Mesothelial cell of epicardium (in vitro differentiated cells): ENCODE data around the gene COL25A1. TPM values are rescaled to one million over a fixed set of nuclear protein-coding genes. Genes with fewer than 3 reads are reported as not detected.

ENCODE experiments used
- DNase-seq, 2 experiments: peaks; one replicate each; pipeline ENCODE4 v3.0.0; 2021; ENCODE audit warnings: low spot score in 2 of 2; ENCODE audit not compliant: unreplicated experiment in 2 of 2
- H3K27ac Mint-ChIP-seq: 2 replicates; pipeline ENCODE4 v1.8.0; 2021; ENCODE audit warnings: mixed read lengths
- H3K27me3 Mint-ChIP-seq: 2 replicates; pipeline ENCODE4 v1.8.0; 2021; ENCODE audit warnings: low read depth, mixed read lengths
- H3K36me3 Mint-ChIP-seq: 2 replicates; pipeline ENCODE4 v1.8.0; 2021; ENCODE audit warnings: mixed read lengths
- H3K4me1 Mint-ChIP-seq: 2 replicates; pipeline ENCODE4 v1.8.0; 2021; ENCODE audit warnings: mixed read lengths
- H3K4me3 Mint-ChIP-seq: 2 replicates; pipeline ENCODE4 v1.8.0; 2021; ENCODE audit warnings: mild to moderate bottlenecking, moderate library complexity, mixed read lengths
- H3K9me3 Mint-ChIP-seq: 2 replicates; pipeline ENCODE4 v1.8.0; 2021; ENCODE audit warnings: mixed read lengths
- total RNA-seq: library from RNA; stranded (reverse); gene quantifications from 3 replicates; pipeline ENCODE4 v1.2.1, GENCODE V29; 2021
- TF ChIP-seq, protein P1 (sequence below): fragments of 200-600 bp; sonication (generic); IDR thresholded peaks from one replicate; pipeline ENCODE4 v1.5.0; 2021; ENCODE audit warnings: antibody characterized with exemption; ENCODE audit not compliant: unreplicated experiment

Gene COL25A1
- total RNA-seq, 1 donor from 2014 or later, result 56.7 TPM

DNA sequence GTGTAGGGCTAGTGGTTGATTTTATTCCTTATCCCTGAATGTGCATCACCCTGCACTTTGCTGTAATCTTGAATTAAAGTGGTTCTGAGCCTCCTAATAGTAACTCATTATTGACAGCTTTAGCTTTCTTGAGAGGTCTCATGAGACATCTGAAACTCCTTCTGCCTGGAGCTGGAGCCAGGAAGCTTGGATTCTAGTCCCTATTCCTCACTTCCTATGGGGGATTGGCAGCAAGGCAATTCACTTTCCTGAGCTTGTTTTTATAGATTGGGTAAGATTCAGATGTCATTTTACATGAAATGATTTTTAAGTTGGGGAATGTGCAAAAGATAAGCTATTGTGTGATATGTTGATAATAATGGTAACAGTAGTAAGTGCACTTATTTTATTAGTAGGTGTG lies 522.5 kb downstream of the COL25A1 start:
- no peak overlapping the region for H3K27ac Mint-ChIP-seq
- no peaks in the 10 kb centered on the region for H3K4me1 Mint-ChIP-seq
- no peaks in the 10 kb centered on the region for H3K27me3 Mint-ChIP-seq

DNA sequence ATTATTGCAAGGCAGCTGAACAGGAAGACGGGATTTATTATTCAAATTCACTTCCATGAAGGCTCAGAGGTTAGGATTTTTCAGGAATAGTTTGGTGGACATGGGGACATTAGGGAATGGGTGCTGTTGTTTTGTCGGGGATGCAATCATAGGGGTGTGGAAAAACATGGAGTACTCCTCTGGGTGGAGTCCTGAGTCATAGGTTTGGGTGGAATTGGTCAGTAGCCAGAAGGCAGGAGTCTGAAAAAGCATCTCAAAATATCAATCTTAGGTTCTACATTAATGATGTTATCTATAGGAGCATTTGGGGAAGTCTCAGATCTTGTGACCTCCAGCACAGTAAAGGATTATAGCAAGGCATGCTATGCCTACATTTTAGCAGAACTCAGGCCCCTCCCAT lies 525.1 kb downstream of the COL25A1 start:
- Mint-ChIP-seq H3K27ac (no peak overlapping the region), H3K36me3 (no peaks in the 10 kb centered on the region), H3K4me3 (no peak overlapping the region), H3K4me1 (no peaks in the 10 kb centered on the region), H3K9me3 (no peaks in the 10 kb centered on the region), H3K27me3 (no peaks in the 10 kb centered on the region)
- no peak for DNase-seq
- TF ChIP-seq, protein P1, sequence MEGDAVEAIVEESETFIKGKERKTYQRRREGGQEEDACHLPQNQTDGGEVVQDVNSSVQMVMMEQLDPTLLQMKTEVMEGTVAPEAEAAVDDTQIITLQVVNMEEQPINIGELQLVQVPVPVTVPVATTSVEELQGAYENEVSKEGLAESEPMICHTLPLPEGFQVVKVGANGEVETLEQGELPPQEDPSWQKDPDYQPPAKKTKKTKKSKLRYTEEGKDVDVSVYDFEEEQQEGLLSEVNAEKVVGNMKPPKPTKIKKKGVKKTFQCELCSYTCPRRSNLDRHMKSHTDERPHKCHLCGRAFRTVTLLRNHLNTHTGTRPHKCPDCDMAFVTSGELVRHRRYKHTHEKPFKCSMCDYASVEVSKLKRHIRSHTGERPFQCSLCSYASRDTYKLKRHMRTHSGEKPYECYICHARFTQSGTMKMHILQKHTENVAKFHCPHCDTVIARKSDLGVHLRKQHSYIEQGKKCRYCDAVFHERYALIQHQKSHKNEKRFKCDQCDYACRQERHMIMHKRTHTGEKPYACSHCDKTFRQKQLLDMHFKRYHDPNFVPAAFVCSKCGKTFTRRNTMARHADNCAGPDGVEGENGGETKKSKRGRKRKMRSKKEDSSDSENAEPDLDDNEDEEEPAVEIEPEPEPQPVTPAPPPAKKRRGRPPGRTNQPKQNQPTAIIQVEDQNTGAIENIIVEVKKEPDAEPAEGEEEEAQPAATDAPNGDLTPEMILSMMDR, result no peak

More for the DNA sequence above, 522.5 kb downstream of the COL25A1 start:
- H3K9me3 Mint-ChIP-seq, result no peaks in the 10 kb centered on the region
- TF ChIP-seq, protein P1, result no peak
- no peak for DNase-seq
- no peak overlapping the region for H3K4me3 Mint-ChIP-seq
- H3K36me3 Mint-ChIP-seq, result no peaks in the 10 kb centered on the region

DNA sequence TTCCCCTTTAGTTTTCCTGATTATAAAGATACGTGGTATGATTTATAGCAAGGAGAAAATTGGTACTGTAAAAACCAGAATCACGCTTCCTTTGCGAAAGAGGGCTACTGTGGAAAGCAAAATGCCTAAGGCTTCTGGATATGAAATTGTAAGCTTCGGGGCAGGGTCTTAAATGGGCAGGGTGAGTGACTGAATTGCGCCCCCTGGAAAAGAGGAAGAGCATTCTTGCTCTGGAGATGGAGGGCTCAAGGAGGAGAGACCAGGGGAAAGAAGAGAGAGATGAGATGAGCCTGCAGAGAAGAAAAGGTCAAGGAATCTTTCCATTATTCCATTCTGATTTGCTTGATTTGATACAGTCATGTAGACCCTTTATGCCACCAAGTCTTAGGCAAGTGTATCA lies 526.5 kb downstream of the COL25A1 start:
- no peaks in the 10 kb centered on the region for H3K36me3 Mint-ChIP-seq

DNA sequence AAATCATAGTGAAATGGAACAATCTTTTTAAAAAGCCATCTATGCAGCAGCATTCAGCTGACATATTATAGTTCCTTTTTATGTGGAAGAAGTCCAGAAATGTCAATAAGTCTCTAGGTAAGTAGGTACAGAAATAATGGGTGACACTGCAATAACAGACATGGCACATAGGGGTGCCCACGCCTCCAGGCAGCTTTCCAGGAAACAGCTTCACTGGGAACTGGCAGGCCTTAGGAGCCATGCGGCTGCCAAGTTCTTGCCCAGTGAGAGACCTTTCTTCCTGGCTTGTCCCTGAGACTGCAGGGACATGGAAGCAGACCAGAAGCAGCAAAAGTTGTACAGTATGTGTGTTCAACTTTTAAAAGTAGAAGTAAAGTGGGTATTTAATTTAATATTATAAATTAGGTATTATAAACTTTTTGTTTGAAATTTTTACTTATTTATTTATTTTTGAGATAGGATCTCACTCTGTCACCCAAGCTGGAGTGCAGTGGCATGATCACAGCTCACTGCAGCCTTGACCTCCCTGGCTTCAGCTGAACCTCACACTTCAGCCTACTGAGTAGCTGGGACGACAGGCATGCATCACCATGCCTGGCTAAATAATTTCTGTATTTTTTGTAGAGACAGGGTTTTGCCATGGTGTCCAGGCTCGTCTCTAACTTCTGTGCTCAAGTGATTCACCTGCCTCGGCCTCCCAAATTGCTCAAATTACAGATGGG lies 527.5 kb downstream of the COL25A1 start:
- H3K27ac Mint-ChIP-seq, result no peak overlapping the region
- H3K27me3 Mint-ChIP-seq, result no peaks in the 10 kb centered on the region
- H3K36me3 Mint-ChIP-seq, result no peaks in the 10 kb centered on the region
- no peak for DNase-seq
- H3K9me3 Mint-ChIP-seq, result no peaks in the 10 kb centered on the region
- no peak overlapping the region for H3K4me3 Mint-ChIP-seq
- TF ChIP-seq, protein P1, result no peak
- H3K4me1 Mint-ChIP-seq, result no peaks in the 10 kb centered on the region

More for the DNA sequence above, 526.5 kb downstream of the COL25A1 start:
- H3K4me3 Mint-ChIP-seq, result no peak overlapping the region
- TF ChIP-seq, protein P1, result no peak
- no peaks in the 10 kb centered on the region for H3K4me1 Mint-ChIP-seq
- H3K9me3 Mint-ChIP-seq, result no peaks in the 10 kb centered on the region
- DNase-seq, result no peak
- H3K27ac Mint-ChIP-seq, result no peak overlapping the region
- no peaks in the 10 kb centered on the region for H3K27me3 Mint-ChIP-seq

DNA sequence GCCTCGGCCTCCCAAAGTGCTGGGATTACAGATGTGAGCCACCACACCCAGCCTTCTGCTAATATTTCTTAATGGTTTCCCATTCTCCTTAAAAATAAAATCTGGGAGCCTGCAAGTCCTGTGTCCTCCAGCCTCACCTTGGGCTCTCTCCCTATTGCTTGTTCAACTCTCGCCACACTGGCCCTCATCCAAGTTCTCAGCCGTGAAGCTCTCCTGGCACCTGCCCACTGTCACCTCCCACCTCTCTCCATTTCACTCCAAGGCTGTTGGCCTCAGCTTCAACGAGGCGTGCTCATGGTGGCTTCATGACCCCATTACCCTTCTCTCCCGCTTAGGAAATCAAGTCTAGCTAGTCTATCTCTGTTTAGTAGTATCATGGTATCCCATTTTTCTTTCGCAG lies 530.1 kb downstream of the COL25A1 start:
- Mint-ChIP-seq H3K36me3 (no peaks in the 10 kb centered on the region), H3K27ac (no peak overlapping the region), H3K27me3 (no peaks in the 10 kb centered on the region), H3K4me3 (no peak overlapping the region), H3K9me3 (no peaks in the 10 kb centered on the region), H3K4me1 (no peaks in the 10 kb centered on the region)
- TF ChIP-seq, protein P1, result no peak
- DNase-seq, result no peak
